ENCODE data around the gene ABAT. TPM values are rescaled to one million over a fixed set of nuclear protein-coding genes. Genes with fewer than 3 reads are reported as not detected.

ABAT gene
- total RNA-seq, 2 experiments from 2014 or later, result 4.1 to 4.4 TPM

- H3K9me3 ChIP-seq (ENCODE audit: control insufficient read depth in 1 of 2, insufficient read depth in 1 of 2, low read length in 2 of 2), result peaks cover 0 to 10% of the 10 kb centered on the region in 2 experiments
- POLR2A ChIA-PET, result no interaction called here
- no peak overlapping the region for H3K4me3 ChIP-seq (ENCODE audit: low read length)
- ATAC-seq (ENCODE audit: poor library complexity), result no peak
- no peak overlapping the region for H3K27ac Mint-ChIP-seq
- CTCF ChIA-PET, result no interaction called here
- H3K27ac ChIP-seq (ENCODE audit: low read depth in 1 of 2, low read length in 2 of 2), result no peak overlapping the region
- no peaks in the 10 kb centered on the region for H3K27me3 Mint-ChIP-seq
- peaks cover 4% of the 10 kb centered on the region for H3K4me1 Mint-ChIP-seq (ENCODE audit: low read depth)
- H3K27me3 ChIP-seq (ENCODE audit: control insufficient read depth in 1 of 2, insufficient read depth in 2 of 2, low read length in 2 of 2), result no peaks in the 10 kb centered on the region
- TF ChIP-seq CTCF (IDR thresholded peaks at IDR 0.05), result no peak
- intact Hi-C loops (cut with DNase I, micrococcal nuclease), result no loop called here
- H3K36me3 Mint-ChIP-seq (ENCODE audit: low read depth), result peaks cover 40% of the 10 kb centered on the region
- no peaks in the 10 kb centered on the region for H3K36me3 ChIP-seq (ENCODE audit: insufficient read depth, low read length)
- H3K9me3 Mint-ChIP-seq, result no peaks in the 10 kb centered on the region
- H3K4me3 Mint-ChIP-seq, result no peak overlapping the region
- no peaks in the 10 kb centered on the region for H3K4me1 ChIP-seq (ENCODE audit: insufficient read depth, low read length)
- DNase-seq, result no peak
These were observed 43.1 kb downstream of the ABAT start for GRCh38 chr16:8717469-8717868.

GRCh38 chr16:8717892-8718415 lies 43.5 kb downstream of the ABAT start:
- peaks cover 4% of the 10 kb centered on the region for H3K4me1 Mint-ChIP-seq (ENCODE audit: low read depth)
- Histone ChIP-seq H3K36me3 (ENCODE audit: insufficient read depth, low read length) (no peaks in the 10 kb centered on the region), H3K4me3 (ENCODE audit: low read length) (no peak overlapping the region), H3K27ac (ENCODE audit: low read depth in 1 of 2, low read length in 2 of 2) (no peak overlapping the region), H3K9me3 (ENCODE audit: control insufficient read depth in 1 of 2, insufficient read depth in 1 of 2, low read length in 2 of 2) (peaks cover 0 to 10% of the 10 kb centered on the region in 2 experiments), H3K27me3 (ENCODE audit: control insufficient read depth in 1 of 2, insufficient read depth in 2 of 2, low read length in 2 of 2) (no peaks in the 10 kb centered on the region), H3K4me1 (ENCODE audit: insufficient read depth, low read length) (no peaks in the 10 kb centered on the region)
- no peak overlapping the region for H3K27ac Mint-ChIP-seq
- ATAC-seq (ENCODE audit: poor library complexity), result no peak
- intact Hi-C loops (cut with DNase I, micrococcal nuclease), result no loop called here
- H3K27me3 Mint-ChIP-seq, result no peaks in the 10 kb centered on the region
- no peaks in the 10 kb centered on the region for H3K9me3 Mint-ChIP-seq
- no peak for DNase-seq
- TF ChIP-seq CTCF (IDR thresholded peaks at IDR 0.05), result no peak
- ChIA-PET CTCF (no interaction called here), POLR2A (no interaction called here)
- peaks cover 40% of the 10 kb centered on the region for H3K36me3 Mint-ChIP-seq (ENCODE audit: low read depth)
- no peak overlapping the region for H3K4me3 Mint-ChIP-seq

GRCh38 chr16:8718851-8719680 lies 44.6 kb downstream of the ABAT start:
- intact Hi-C loops (cut with DNase I, micrococcal nuclease), result no loop called here
- H3K27ac Mint-ChIP-seq, result no peak overlapping the region
- peaks cover 36% of the 10 kb centered on the region for H3K36me3 Mint-ChIP-seq (ENCODE audit: low read depth)
- no peaks in the 10 kb centered on the region for H3K4me1 ChIP-seq (ENCODE audit: insufficient read depth, low read length)
- H3K4me3 Mint-ChIP-seq, result no peak overlapping the region
- ChIA-PET CTCF (no interaction called here), POLR2A (no interaction called here)
- peaks cover 0 to 10% of the 10 kb centered on the region in 2 experiments for H3K9me3 ChIP-seq (ENCODE audit: control insufficient read depth in 1 of 2, insufficient read depth in 1 of 2, low read length in 2 of 2)
- H3K27ac ChIP-seq (ENCODE audit: low read depth in 1 of 2, low read length in 2 of 2), result no peak overlapping the region
- DNase-seq, result no peak
- H3K4me3 ChIP-seq (ENCODE audit: low read length), result no peak overlapping the region
- ATAC-seq (ENCODE audit: poor library complexity), result no peak
- TF ChIP-seq CTCF (IDR thresholded peaks at IDR 0.05), result no peak
- H3K36me3 ChIP-seq (ENCODE audit: insufficient read depth, low read length), result no peaks in the 10 kb centered on the region
- no peaks in the 10 kb centered on the region for H3K27me3 Mint-ChIP-seq
- H3K9me3 Mint-ChIP-seq, result no peaks in the 10 kb centered on the region
- no peaks in the 10 kb centered on the region for H3K27me3 ChIP-seq (ENCODE audit: control insufficient read depth in 1 of 2, insufficient read depth in 2 of 2, low read length in 2 of 2)
- H3K4me1 Mint-ChIP-seq (ENCODE audit: low read depth), result peaks cover 4% of the 10 kb centered on the region
